ENCODE results near the gene SHROOM3. TPM values are rescaled to one million over a fixed set of nuclear protein-coding genes. Genes with fewer than 3 reads are reported as not detected.

Gene SHROOM3
- total RNA-seq, 1 experiment from 2014 or later = 27.6 TPM

GRCh38 chr4:76654791-76655190 lies 219.8 kb downstream of the SHROOM3 start:
- no peak for TF ChIP-seq CTCF (conservative IDR thresholded peaks at IDR 0.05)
- Histone ChIP-seq H3K4me1 (ENCODE audit: insufficient read depth, low read length) (no peaks in the 10 kb centered on the region), H2BK15ac (ENCODE audit: low read depth, low read length) (no peak overlapping the region), H3K18ac (ENCODE audit: insufficient read length, low read depth, low read length) (no peak overlapping the region), H2BK120ac (ENCODE audit: low read depth, low read length, poor library complexity, severe bottlenecking) (no peak overlapping the region), H2AFZ (ENCODE audit: low read length) (no peak overlapping the region), H3K14ac (ENCODE audit: insufficient read depth, low read length) (no peak overlapping the region), H3K4ac (ENCODE audit: low read depth, low read length) (no peak overlapping the region), H3K23ac (ENCODE audit: insufficient read length, low read depth, low read length) (no peak overlapping the region), H3K56ac (ENCODE audit: insufficient read length, low read depth, low read length) (no peak overlapping the region), H3K4me2 (ENCODE audit: insufficient read depth, insufficient read length, low read length) (no peak overlapping the region), H4K5ac (ENCODE audit: insufficient read length, low read depth, low read length) (no peak overlapping the region), H2BK20ac (ENCODE audit: low read depth, low read length, poor library complexity, severe bottlenecking) (no peak overlapping the region), H4K8ac (replicated peaks; ENCODE audit: insufficient read length, low read depth, low read length) (no peak overlapping the region), H2BK5ac (ENCODE audit: insufficient read length, low read length) (no peak overlapping the region), H3K23me2 (ENCODE audit: insufficient read length, low read depth, low read length, poor library complexity, severe bottlenecking) (no peaks in the 10 kb centered on the region), H3K79me2 (ENCODE audit: insufficient read depth, low read length) (no peaks in the 10 kb centered on the region), H3K79me1 (ENCODE audit: insufficient read depth, low read depth, low read length, poor library complexity, severe bottlenecking) (no peaks in the 10 kb centered on the region), H4K20me1 (ENCODE audit: control insufficient read depth, insufficient read depth, insufficient read length) (no peaks in the 10 kb centered on the region), H3K9ac (ENCODE audit: extremely low read depth, insufficient read length, low read length) (no peak overlapping the region), H3K27me3 (ENCODE audit: insufficient read depth, low read length) (no peaks in the 10 kb centered on the region), H4K91ac (ENCODE audit: insufficient read length, low read depth, low read length) (no peak overlapping the region), H2BK12ac (ENCODE audit: insufficient read length, low read depth, low read length) (no peak overlapping the region), H3T11ph (ENCODE audit: low read length) (no peak overlapping the region), H3K27ac (ENCODE audit: insufficient read length, low read depth, low read length) (no peak overlapping the region), H3K9me3 (ENCODE audit: control insufficient read depth, low read depth, low read length) (no peaks in the 10 kb centered on the region), H2AK5ac (ENCODE audit: insufficient read length, low read length) (no peak overlapping the region)
- no peaks in the 10 kb centered on the region for H3K4me1 Mint-ChIP-seq
- H3K27me3 Mint-ChIP-seq (ENCODE audit: low read depth) = no peaks in the 10 kb centered on the region
- peaks cover 0 to 6% of the 10 kb centered on the region in 2 experiments; a peak in 2 of 5 replicates for H3K9me3 Mint-ChIP-seq
- H3K4me3 Mint-ChIP-seq = no peak overlapping the region
- H3K36me3 Mint-ChIP-seq (ENCODE audit: insufficient read depth in 1 of 3, low read depth in 3 of 3) = no peaks in the 10 kb centered on the region; a peak in 1 of 7 replicates
- no peak overlapping the region for H3K27ac Mint-ChIP-seq
- DNase-seq = no peak
